Aorta (tissue), 5 donors: ENCODE measurements around the gene ZNF138. TPM values are rescaled to one million over a fixed set of nuclear protein-coding genes. Genes with fewer than 3 reads are reported as not detected.

Source experiments
- ATAC-seq: fragments of 200-7000 bp; cut with Tn5 transposase; one replicate; pipeline ENCODE4 v1.9.1; 2022; ENCODE audit warnings: moderate library complexity; ENCODE audit not compliant: low FRiP score
- DNase-seq, 2 donors: peaks; one replicate each; pipeline ENCODE4 v3.0.0-alpha.2; 2020
- H3K27ac ChIP-seq, 2 donors: one replicate each; pipeline ENCODE4 v1.5.1; 2013; ENCODE audit warnings: low read length in 2 of 2, mild to moderate bottlenecking in 2 of 2, moderate library complexity in 2 of 2, control low read depth in 1 of 2, inconsistent platforms in 1 of 2, low read depth in 1 of 2
- H3K27me3 ChIP-seq, 2 donors: one replicate each; pipeline ENCODE4 v1.6.1; 2013; ENCODE audit warnings: control low read depth in 1 of 2, low read length in 1 of 2, mild to moderate bottlenecking in 1 of 2, moderate library complexity in 1 of 2; ENCODE audit not compliant: insufficient read depth in 2 of 2, control insufficient read depth in 1 of 2
- H3K36me3 ChIP-seq, 2 donors: one replicate each; pipeline ENCODE4 v1.6.1; 2013; ENCODE audit warnings: control low read depth in 1 of 2, low read length in 1 of 2, mild to moderate bottlenecking in 1 of 2; ENCODE audit not compliant: insufficient read depth in 2 of 2, control insufficient read depth in 1 of 2
- H3K4me1 ChIP-seq, 2 donors: one replicate each; pipeline ENCODE4 v1.6.1; 2013; ENCODE audit warnings: low read length in 2 of 2, control low read depth in 1 of 2, mild to moderate bottlenecking in 1 of 2, moderate library complexity in 1 of 2; ENCODE audit not compliant: insufficient read depth in 2 of 2, control insufficient read depth in 1 of 2
- H3K4me3 ChIP-seq, 2 donors: one replicate each; pipeline ENCODE4 v1.5.1; 2013; ENCODE audit warnings: low read length in 2 of 2, control low read depth in 1 of 2, mild to moderate bottlenecking in 1 of 2
- H3K9me3 ChIP-seq: one replicate; pipeline ENCODE4 v1.6.1; 2013; ENCODE audit warnings: mild to moderate bottlenecking, low read length; ENCODE audit not compliant: control insufficient read depth
- WGBS, 2 donors: extraction: QIAGEN DNeasy Blood & Tissue Kit; methylation state at CpG; one replicate each; pipeline ENCODE4 v1.1.7; 2013; 5-methylcytosine and 5-hydroxymethylcytosine counted together
- intact Hi-C, 2 donors: fragments of 100-400 bp; cut with DNase I; formaldehyde crosslinking; loops; one replicate each; pipeline versions ENCODE4 v1.14.2 to v1.15.0; 2022
- polyA plus RNA-seq, 2 donors: library from polyadenylated mRNA; stranded (reverse); fragments of 200-250 nt; gene quantifications; one replicate each; pipeline ENCODE4 v1.2.3, GENCODE V29; 2013
- total RNA-seq, 2 donors: library from RNA; stranded (reverse); fragmentation: NEBNext Ultra II Directional; extraction: Animal tissue kit (Norgen Biotek cat#: 25700); gene quantifications; one replicate each; pipeline ENCODE4 v1.2.1, GENCODE V29; 2021
- donor health status: healthy with polysubstance abuse.
- donor health status: Bipolar disorder and iron deficiency.
- donor health status: DM: no; HTN: no; CAD: no.
- donor health status: DM: no; HTN: no; CAD: no.
- donor health status: DM: yes; HTN: yes; CAD: no.

ZNF138 gene
- total and polyA plus RNA-seq, 4 donors: 2.0 to 9.2 (median 4.9) TPM

DNA sequence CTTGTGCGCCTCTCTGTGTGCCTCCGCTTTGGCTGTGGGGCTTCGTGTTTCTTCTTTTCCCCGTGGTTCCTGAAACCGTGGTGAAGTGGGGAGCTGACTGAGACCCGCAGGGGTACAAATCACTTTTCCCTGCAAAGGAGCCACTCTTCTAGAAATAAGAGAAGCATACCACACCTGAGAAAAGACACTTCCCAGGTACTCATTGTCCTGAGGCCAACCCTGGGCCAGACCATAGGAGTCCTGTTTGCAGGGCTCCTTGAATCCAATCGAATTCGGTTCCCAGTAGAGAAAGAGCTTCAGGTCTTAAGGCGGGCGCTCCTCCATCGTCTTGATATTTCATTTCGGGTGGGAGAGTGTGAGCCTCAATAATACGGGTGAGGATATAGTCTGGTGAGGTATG is 76.4 kb downstream of the ZNF138 start:
- H3K27ac ChIP-seq: no peak overlapping the region
- intact Hi-C loops: no loop called here
- 92 to 94% methylated on average over 13 of the region's 13 CpGs for WGBS, 2 donors
- H3K36me3 ChIP-seq: no peaks in the 10 kb centered on the region
- H3K9me3 ChIP-seq: no peaks in the 10 kb centered on the region
- no peak overlapping the region for H3K4me3 ChIP-seq
- DNase-seq (no peak), ATAC-seq (no peak)
- no peaks in the 10 kb centered on the region for H3K27me3 ChIP-seq
- H3K4me1 ChIP-seq: no peaks in the 10 kb centered on the region

DNA sequence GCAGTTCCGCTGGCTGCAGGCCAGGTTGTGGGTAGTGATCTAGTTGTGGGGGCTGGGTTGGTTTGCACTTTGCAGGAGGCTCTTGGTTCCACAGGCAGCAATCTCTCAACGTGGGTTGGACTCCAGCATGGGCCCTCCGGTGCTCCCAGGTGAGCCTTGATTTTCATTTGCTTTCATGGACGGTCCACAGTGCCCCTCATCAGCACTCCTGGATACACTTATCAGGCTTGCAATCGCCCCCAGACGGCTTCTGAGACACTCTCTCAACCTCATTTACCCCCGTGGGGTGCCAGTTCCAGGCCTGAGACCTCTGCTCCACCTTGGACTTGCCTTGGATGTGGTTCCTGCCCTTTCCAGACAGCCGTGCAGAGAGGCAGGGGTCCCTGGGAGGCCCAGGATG is 77.5 kb downstream of the ZNF138 start:
- DNase-seq (peak in 1 of 2 donors; percentile 43), ATAC-seq (no peak)
- Histone ChIP-seq H3K36me3 (no peaks in the 10 kb centered on the region), H3K27me3 (no peaks in the 10 kb centered on the region), H3K4me1 (no peaks in the 10 kb centered on the region), H3K27ac (no peak overlapping the region), H3K9me3 (no peaks in the 10 kb centered on the region), H3K4me3 (no peak overlapping the region)
- WGBS, 2 donors: 81 to 82% methylated on average over 8 of the region's 8 CpGs
- intact Hi-C loops: no loop called here

- no peaks in the 10 kb centered on the region for H3K27me3 ChIP-seq
- no peaks in the 10 kb centered on the region for H3K4me1 ChIP-seq
- no peak overlapping the region for H3K27ac ChIP-seq
- intact Hi-C loops: no loop called here
- ATAC-seq (no peak), DNase-seq (peak in 1 of 2 donors; percentile 66)
- no peaks in the 10 kb centered on the region for H3K9me3 ChIP-seq
- no peaks in the 10 kb centered on the region for H3K36me3 ChIP-seq
- H3K4me3 ChIP-seq: no peak overlapping the region
- 93% methylated on average over 36 of the region's 36 CpGs for WGBS, 2 donors
Observed at GRCh38 chr7:64872351-64873154, 78.3 kb downstream of the ZNF138 start.

- intact Hi-C loops: no loop called here
- Histone ChIP-seq H3K27me3 (no peaks in the 10 kb centered on the region), H3K36me3 (no peaks in the 10 kb centered on the region), H3K4me3 (no peak overlapping the region), H3K9me3 (no peaks in the 10 kb centered on the region), H3K4me1 (no peaks in the 10 kb centered on the region), H3K27ac (no peak overlapping the region)
- 95% methylated on average over 10 of the region's 10 CpGs for WGBS, 2 donors
- no peak for ATAC-seq
- DNase-seq: no peak
Observed at GRCh38 chr7:64873155-64873500, 78.9 kb downstream of the ZNF138 start.

DNA sequence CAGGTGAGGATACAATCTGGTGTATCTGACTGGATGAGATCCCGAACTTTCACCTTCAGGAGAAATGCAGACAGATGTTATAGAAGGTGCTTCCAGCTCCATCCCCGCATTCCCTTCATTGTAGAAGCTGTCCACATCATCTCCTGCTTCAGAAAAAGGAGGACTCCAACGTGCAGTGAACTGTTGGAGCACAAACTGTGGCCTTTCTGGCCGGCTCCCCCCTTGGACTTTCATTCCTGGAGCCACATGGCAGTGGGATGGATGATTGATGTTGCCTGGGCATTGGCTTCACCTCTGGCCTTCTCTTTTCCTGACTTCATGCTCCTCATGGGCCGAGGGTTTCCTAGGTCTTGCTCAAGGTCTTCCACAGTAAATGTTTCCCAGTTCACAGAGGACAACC is 79.3 kb downstream of the ZNF138 start:
- intact Hi-C loops: no loop called here
- 75 to 84% methylated on average over 5 of the region's 5 CpGs for WGBS, 2 donors
- DNase-seq (peak in 1 of 2 donors; percentile 23), ATAC-seq (no peak)
- no peak overlapping the region for H3K27ac ChIP-seq
- no peaks in the 10 kb centered on the region for H3K9me3 ChIP-seq
- no peak overlapping the region for H3K4me3 ChIP-seq
- no peaks in the 10 kb centered on the region for H3K4me1 ChIP-seq
- H3K27me3 ChIP-seq: no peaks in the 10 kb centered on the region
- no peaks in the 10 kb centered on the region for H3K36me3 ChIP-seq

DNA sequence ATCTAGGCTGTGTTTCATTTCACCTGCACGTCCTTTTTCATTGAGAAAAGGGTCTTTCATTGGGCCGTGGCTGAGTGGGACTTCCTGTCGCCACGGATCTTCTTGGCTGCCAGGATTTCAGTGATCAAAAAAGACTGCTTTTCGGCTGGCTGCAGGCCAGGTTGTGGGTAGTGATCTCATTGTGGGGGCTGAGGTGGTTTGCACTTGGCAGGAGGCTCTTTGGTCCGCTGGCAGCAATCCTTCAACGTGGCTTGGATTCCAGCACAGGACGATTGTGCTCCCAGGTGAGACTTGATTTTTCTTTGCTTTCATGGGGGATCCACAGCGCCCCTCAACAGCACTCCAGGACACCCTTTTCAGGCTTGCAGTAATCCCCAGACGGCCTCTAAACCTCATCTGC is 79.9 kb downstream of the ZNF138 start:
- WGBS, 2 donors: 57 to 58% methylated on average over 10 of the region's 10 CpGs
- Histone ChIP-seq H3K4me3 (no peak overlapping the region), H3K9me3 (no peaks in the 10 kb centered on the region), H3K4me1 (no peaks in the 10 kb centered on the region), H3K27me3 (no peaks in the 10 kb centered on the region), H3K36me3 (no peaks in the 10 kb centered on the region), H3K27ac (no peak overlapping the region)
- no peak for ATAC-seq
- intact Hi-C loops: no loop called here
- peak in 1 of 2 donors; percentile 12 for DNase-seq

GRCh38 chr7:64874562-64875250 is 80.5 kb downstream of the ZNF138 start:
- H3K27me3 ChIP-seq: no peaks in the 10 kb centered on the region
- H3K4me3 ChIP-seq: no peak overlapping the region
- intact Hi-C loops: no loop called here
- H3K36me3 ChIP-seq: no peaks in the 10 kb centered on the region
- H3K9me3 ChIP-seq: no peaks in the 10 kb centered on the region
- ATAC-seq: no peak
- 76 to 82% methylated on average over 23 of the region's 23 CpGs for WGBS, 2 donors
- H3K4me1 ChIP-seq: no peaks in the 10 kb centered on the region
- peak in 1 of 2 donors; percentile 55 for DNase-seq
- no peak overlapping the region for H3K27ac ChIP-seq

- H3K27me3 ChIP-seq: no peaks in the 10 kb centered on the region
- ATAC-seq (no peak), DNase-seq (no peak)
- H3K36me3 ChIP-seq: no peaks in the 10 kb centered on the region
- 86 to 90% methylated on average over 18 of the region's 18 CpGs for WGBS, 2 donors
- no peaks in the 10 kb centered on the region for H3K4me1 ChIP-seq
- H3K27ac ChIP-seq: no peak overlapping the region
- H3K9me3 ChIP-seq: no peaks in the 10 kb centered on the region
- H3K4me3 ChIP-seq: no peak overlapping the region
- intact Hi-C loops: no loop called here
Observed at GRCh38 chr7:64875258-64875657, 81.0 kb downstream of the ZNF138 start.
